ENCODE results near the gene DTWD1.

DNA sequence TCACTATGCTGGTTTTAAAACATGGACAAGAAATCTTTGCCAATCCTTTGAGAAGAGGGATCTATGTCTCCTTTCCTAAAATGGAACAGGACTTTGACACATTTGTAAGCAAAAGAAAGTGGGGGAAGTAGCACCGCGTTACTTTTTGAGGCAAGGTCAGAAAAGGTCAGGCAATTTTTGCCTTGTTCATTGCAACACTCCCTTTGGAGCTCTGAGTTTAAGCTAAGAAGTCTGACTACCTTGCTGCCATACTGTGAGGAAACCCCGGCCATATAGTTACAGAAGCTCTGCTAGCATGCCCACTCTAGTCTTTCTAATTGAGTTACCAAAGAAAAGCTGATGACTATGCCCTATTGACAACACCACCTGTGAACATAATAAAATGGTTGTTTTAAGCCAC lies 1.6 kb upstream of the DTWD1 start:
- TF ChIP-seq, protein P1, sequence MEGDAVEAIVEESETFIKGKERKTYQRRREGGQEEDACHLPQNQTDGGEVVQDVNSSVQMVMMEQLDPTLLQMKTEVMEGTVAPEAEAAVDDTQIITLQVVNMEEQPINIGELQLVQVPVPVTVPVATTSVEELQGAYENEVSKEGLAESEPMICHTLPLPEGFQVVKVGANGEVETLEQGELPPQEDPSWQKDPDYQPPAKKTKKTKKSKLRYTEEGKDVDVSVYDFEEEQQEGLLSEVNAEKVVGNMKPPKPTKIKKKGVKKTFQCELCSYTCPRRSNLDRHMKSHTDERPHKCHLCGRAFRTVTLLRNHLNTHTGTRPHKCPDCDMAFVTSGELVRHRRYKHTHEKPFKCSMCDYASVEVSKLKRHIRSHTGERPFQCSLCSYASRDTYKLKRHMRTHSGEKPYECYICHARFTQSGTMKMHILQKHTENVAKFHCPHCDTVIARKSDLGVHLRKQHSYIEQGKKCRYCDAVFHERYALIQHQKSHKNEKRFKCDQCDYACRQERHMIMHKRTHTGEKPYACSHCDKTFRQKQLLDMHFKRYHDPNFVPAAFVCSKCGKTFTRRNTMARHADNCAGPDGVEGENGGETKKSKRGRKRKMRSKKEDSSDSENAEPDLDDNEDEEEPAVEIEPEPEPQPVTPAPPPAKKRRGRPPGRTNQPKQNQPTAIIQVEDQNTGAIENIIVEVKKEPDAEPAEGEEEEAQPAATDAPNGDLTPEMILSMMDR (IDR thresholded peaks at IDR 0.05) = no peak
- TF ChIP-seq NR1H2 (CRISPR knock-in tag; IDR thresholded peaks at IDR 0.05) (no peak), CBFB (CRISPR knock-in tag; IDR thresholded peaks at IDR 0.05; ENCODE audit: low read depth) (no peak), ESRRA (CRISPR knock-in tag; IDR thresholded peaks at IDR 0.05; ENCODE audit: borderline replicate concordance) (no peak), TCF7 (CRISPR knock-in tag; IDR thresholded peaks at IDR 0.05; ENCODE audit: low read depth) (no peak), KAT7 (CRISPR knock-in tag; IDR thresholded peaks at IDR 0.05; ENCODE audit: borderline replicate concordance) (no peak), ATF1 (CRISPR knock-in tag; IDR thresholded peaks at IDR 0.05) (no peak)
- TF ChIP-seq, protein P2, sequence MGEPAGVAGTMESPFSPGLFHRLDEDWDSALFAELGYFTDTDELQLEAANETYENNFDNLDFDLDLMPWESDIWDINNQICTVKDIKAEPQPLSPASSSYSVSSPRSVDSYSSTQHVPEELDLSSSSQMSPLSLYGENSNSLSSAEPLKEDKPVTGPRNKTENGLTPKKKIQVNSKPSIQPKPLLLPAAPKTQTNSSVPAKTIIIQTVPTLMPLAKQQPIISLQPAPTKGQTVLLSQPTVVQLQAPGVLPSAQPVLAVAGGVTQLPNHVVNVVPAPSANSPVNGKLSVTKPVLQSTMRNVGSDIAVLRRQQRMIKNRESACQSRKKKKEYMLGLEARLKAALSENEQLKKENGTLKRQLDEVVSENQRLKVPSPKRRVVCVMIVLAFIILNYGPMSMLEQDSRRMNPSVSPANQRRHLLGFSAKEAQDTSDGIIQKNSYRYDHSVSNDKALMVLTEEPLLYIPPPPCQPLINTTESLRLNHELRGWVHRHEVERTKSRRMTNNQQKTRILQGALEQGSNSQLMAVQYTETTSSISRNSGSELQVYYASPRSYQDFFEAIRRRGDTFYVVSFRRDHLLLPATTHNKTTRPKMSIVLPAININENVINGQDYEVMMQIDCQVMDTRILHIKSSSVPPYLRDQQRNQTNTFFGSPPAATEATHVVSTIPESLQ (CRISPR knock-in tag; IDR thresholded peaks at IDR 0.05) = no peak
- TF ChIP-seq, protein P3, sequence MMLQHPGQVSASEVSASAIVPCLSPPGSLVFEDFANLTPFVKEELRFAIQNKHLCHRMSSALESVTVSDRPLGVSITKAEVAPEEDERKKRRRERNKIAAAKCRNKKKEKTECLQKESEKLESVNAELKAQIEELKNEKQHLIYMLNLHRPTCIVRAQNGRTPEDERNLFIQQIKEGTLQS (CRISPR knock-in tag; conservative IDR thresholded peaks at IDR 0.05) = no peak
- TF ChIP-seq, protein P4, sequence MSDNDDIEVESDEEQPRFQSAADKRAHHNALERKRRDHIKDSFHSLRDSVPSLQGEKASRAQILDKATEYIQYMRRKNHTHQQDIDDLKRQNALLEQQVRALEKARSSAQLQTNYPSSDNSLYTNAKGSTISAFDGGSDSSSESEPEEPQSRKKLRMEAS (CRISPR knock-in tag; IDR thresholded peaks at IDR 0.05) = no peak
- TF ChIP-seq, protein P5, sequence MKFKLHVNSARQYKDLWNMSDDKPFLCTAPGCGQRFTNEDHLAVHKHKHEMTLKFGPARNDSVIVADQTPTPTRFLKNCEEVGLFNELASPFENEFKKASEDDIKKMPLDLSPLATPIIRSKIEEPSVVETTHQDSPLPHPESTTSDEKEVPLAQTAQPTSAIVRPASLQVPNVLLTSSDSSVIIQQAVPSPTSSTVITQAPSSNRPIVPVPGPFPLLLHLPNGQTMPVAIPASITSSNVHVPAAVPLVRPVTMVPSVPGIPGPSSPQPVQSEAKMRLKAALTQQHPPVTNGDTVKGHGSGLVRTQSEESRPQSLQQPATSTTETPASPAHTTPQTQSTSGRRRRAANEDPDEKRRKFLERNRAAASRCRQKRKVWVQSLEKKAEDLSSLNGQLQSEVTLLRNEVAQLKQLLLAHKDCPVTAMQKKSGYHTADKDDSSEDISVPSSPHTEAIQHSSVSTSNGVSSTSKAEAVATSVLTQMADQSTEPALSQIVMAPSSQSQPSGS (CRISPR knock-in tag; IDR thresholded peaks at IDR 0.05; ENCODE audit: borderline replicate concordance, low read depth) = no peak

Measured in WTC11 (cell line).